H1 (cell line): ENCODE measurements around the gene SF3B2. TPM values are rescaled to one million over a fixed set of nuclear protein-coding genes. Genes with fewer than 3 reads are reported as not detected.

Experiments
- ASH2L ChIP-seq: fragments of 200-600, 300-600 bp; sonication (generic); IDR thresholded peaks from one replicate; pipeline ENCODE4 v1.7.1; 2017; ENCODE audit warnings: low read length
- CHD1 ChIP-seq: IDR thresholded peaks from 2 replicates; pipeline ENCODE4 v1.6.1; 2012; ENCODE audit warnings: low read depth, low read length, improper control_type of control experiment
- CTBP2 ChIP-seq: IDR thresholded peaks from 2 replicates; pipeline ENCODE4 v1.7.0; 2011; ENCODE audit warnings: borderline replicate concordance, mild to moderate bottlenecking, moderate library complexity, mixed read lengths, low read length; ENCODE audit not compliant: insufficient read depth, insufficient read length
- EGR1 ChIP-seq: IDR thresholded peaks from 2 replicates; pipeline ENCODE4 v1.6.1; 2011; ENCODE audit warnings: low read depth, low read length, borderline replicate concordance
- EZH2 ChIP-seq: fragments of 200-600 bp; sonication (generic); IDR thresholded peaks from 2 replicates; pipeline ENCODE4 v1.7.1; 2012; ENCODE audit warnings: low read depth, mild to moderate bottlenecking, moderate library complexity, low read length, inconsistent platforms; ENCODE audit not compliant: severe bottlenecking
- JUN ChIP-seq: IDR thresholded peaks from 2 replicates; pipeline ENCODE4 v1.6.1; 2011; ENCODE audit warnings: low read depth, mild to moderate bottlenecking, improper control_type of control experiment, low read length
- NANOG ChIP-seq: IDR thresholded peaks from 2 replicates; pipeline ENCODE4 v1.6.1; 2011; ENCODE audit warnings: low read length, low read depth, mild to moderate bottlenecking, inconsistent platforms; ENCODE audit not compliant: insufficient read depth, poor library complexity, severe bottlenecking
- NRF1 ChIP-seq: IDR thresholded peaks from 2 replicates; pipeline ENCODE4 v1.6.1; 2011; ENCODE audit warnings: mild to moderate bottlenecking, low read depth, low read length, improper control_type of control experiment
- RBBP5 ChIP-seq: IDR thresholded peaks from 2 replicates; pipeline ENCODE4 v1.7.1; 2012; ENCODE audit warnings: low read depth, mild to moderate bottlenecking, inconsistent platforms, low read length, moderate library complexity, borderline replicate concordance
- RNF2 ChIP-seq: fragments of 200-900, 300-1000 bp; sonication (generic); IDR thresholded peaks from 2 replicates; pipeline ENCODE4 v1.7.1; 2016; ENCODE audit warnings: borderline replicate concordance, low read depth, mild to moderate bottlenecking, antibody characterized with exemption, low read length; ENCODE audit not compliant: poor library complexity, severe bottlenecking; ENCODE audit errors: missing control alignments
- SAP30 ChIP-seq: fragments of 300-600 bp; sonication (generic); IDR thresholded peaks from 2 replicates; pipeline ENCODE4 v1.7.1; 2012; ENCODE audit warnings: low read length, moderate library complexity, mild to moderate bottlenecking, inconsistent platforms; ENCODE audit not compliant: insufficient read depth, insufficient replicate concordance
- SIX5 ChIP-seq: IDR thresholded peaks from 2 replicates; pipeline ENCODE4 v1.6.1; 2011; ENCODE audit warnings: mild to moderate bottlenecking, low read depth, low read length
- SP1 ChIP-seq: IDR thresholded peaks from 2 replicates; pipeline ENCODE4 v1.6.1; 2011; ENCODE audit warnings: low read depth, low read length
- SP4 ChIP-seq: IDR thresholded peaks from 2 replicates; pipeline ENCODE4 v1.6.1; 2012; ENCODE audit warnings: low read length, inconsistent platforms
- TAF1 ChIP-seq: IDR thresholded peaks from 2 replicates; pipeline ENCODE4 v1.6.1; 2011; ENCODE audit warnings: mild to moderate bottlenecking, low read depth, low read length
- TCF12 ChIP-seq: IDR thresholded peaks from 2 replicates; pipeline ENCODE4 v1.6.1; 2011; ENCODE audit warnings: low read depth, mild to moderate bottlenecking, low read length
- TEAD4 ChIP-seq: IDR thresholded peaks from 2 replicates; pipeline ENCODE4 v1.6.1; 2012; ENCODE audit warnings: low read depth, low read length, inconsistent platforms, mixed read lengths
- ZNF274 ChIP-seq: IDR thresholded peaks from 2 replicates; pipeline ENCODE4 v1.7.0; 2012; ENCODE audit warnings: low read length, borderline replicate concordance; ENCODE audit errors: extremely low read depth
- polyA plus RNA-seq, 7 experiments: library from polyadenylated mRNA; depleted of rRNA in 3 of 7; stranded (reverse) in 5 of 7; unstranded in 2 of 7; fragments of >200 nt in 5 of 7; fragments of 200-250 nt in 2 of 7; gene quantifications; 1 replicate in 5 of 7; 2 replicates in 1 of 7; 4 replicates in 1 of 7; pipeline versions ENCODE4 v1.2.1 to v1.2.3, GENCODE V29; 2011 to 2013; ENCODE audit warnings: missing spikeins in 2 of 7, mixed read lengths in 2 of 7
- total RNA-seq: library from RNA; stranded (reverse); fragmentation: NEBNext Ultra II Directional; extraction: Animal tissue kit (Norgen Biotek cat#: 25700); gene quantifications from 2 replicates; pipeline ENCODE4 v1.2.1, GENCODE V29; 2021
- TF ChIP-seq, protein P1 (sequence below), 3 experiments: IDR thresholded peaks; 1 replicate in 2 of 3; 2 replicates in 1 of 3; pipeline versions ENCODE4 v1.5.1 to v1.6.1; 2011; ENCODE audit warnings: low read length in 3 of 3, mild to moderate bottlenecking in 3 of 3, inconsistent platforms in 2 of 3, low read depth in 1 of 3, moderate library complexity in 1 of 3; ENCODE audit not compliant: insufficient read depth in 1 of 3; ENCODE audit errors: control extremely low read depth in 1 of 3

Gene SF3B2
- total and polyA plus RNA-seq, 2 of the 8 experiments (the other 6 are each of a cell fraction or from before 2014, with no cell fraction given), result 182 to 237 TPM

DNA sequence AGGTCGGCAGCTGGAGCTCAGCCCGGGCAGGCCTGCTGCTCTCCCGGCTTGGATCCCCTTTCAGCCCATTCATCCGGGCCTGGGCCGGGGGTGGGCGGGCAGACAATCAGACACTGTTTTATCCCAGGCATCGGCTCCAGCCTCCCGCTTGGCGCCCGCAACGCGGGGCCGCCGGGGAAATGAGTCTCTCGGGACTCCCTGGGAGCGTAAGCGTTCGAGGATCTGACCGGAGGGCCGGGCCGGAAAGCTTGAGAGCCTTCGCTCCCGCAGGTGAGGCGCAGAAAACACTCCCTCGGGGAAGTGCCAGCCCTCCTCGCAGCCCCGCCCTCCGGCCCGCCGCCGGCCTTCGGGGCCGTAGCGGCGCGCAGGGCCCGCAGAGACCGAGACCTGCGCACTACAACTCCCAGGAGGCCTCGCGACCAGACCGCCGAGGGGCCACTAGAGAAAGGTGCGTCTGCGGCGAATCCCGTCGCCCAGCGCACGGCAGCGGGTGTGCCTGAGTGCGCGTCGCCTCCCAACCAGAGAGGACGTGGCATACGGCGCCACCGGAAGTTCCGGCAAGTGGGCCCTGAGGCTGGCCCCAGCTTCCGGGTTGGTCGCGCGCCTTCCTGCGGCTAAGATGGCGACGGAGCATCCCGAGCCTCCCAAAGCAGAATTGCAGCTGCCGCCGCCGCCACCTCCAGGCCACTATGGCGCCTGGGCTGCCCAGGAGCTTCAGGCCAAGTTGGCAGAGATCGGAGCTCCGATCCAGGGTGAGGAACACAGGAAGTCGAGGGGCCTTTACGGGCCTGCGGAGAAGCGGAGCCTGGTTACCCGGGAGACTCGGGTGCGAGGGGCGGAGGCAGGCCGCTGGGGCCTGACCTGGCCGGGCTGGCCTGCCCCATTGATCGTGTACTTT lies at the start of gene SF3B2 (continued):
- TF ChIP-seq SAP30 (no peak), EGR1 (no peak), TAF1 (peak; percentile 88), CHD1 (no peak), SP1 (peak; percentile 18; the same call in 1 of the 2 replicates), CTBP2 (no peak), TEAD4 (no peak; the same call in 1 of the 2 replicates), NANOG (peak; percentile 38), TCF12 (no peak), SP4 (no peak), ASH2L (peak; percentile 72), SIX5 (peak; percentile 70), JUN (no peak), RNF2 (no peak), NRF1 (peak; percentile 43), RBBP5 (peak; percentile 86), EZH2 (no peak), ZNF274 (no peak)
- TF ChIP-seq, protein P1, sequence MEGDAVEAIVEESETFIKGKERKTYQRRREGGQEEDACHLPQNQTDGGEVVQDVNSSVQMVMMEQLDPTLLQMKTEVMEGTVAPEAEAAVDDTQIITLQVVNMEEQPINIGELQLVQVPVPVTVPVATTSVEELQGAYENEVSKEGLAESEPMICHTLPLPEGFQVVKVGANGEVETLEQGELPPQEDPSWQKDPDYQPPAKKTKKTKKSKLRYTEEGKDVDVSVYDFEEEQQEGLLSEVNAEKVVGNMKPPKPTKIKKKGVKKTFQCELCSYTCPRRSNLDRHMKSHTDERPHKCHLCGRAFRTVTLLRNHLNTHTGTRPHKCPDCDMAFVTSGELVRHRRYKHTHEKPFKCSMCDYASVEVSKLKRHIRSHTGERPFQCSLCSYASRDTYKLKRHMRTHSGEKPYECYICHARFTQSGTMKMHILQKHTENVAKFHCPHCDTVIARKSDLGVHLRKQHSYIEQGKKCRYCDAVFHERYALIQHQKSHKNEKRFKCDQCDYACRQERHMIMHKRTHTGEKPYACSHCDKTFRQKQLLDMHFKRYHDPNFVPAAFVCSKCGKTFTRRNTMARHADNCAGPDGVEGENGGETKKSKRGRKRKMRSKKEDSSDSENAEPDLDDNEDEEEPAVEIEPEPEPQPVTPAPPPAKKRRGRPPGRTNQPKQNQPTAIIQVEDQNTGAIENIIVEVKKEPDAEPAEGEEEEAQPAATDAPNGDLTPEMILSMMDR (IDR thresholded peaks at IDR 0.05; ENCODE audit: control extremely low read depth in 1 of 3, insufficient read depth in 1 of 3, low read depth in 1 of 3, low read length in 3 of 3), result peak in 1 of 3 experiments; percentile 1; a peak in 1 of 4 replicates
